Stimulated activated naive CD8-positive, alpha-beta T cell treated with anti-CD3 and anti-CD28 coated beads, Interleukin-15, amount 100 ng/mL, for 72 hours (primary cell): ENCODE results near the gene CCDC69.
"Not testable (repeated sequence)": the region's sequence is repeated elsewhere in the genome, so short reads cannot be mapped to it uniquely, and the experiment has no call there.

Experiments
- ATAC-seq: fragments of 150-1000 bp; cut with Tn5 transposase; 2 replicates; pipeline ENCODE4 v1.10.0; 2021; ENCODE audit warnings: mild to moderate bottlenecking, moderate library complexity
- DNase-seq, 2 donors: peaks; one replicate each; pipeline ENCODE4 v3.0.0; 2021 to 2022
- H3K27ac Mint-ChIP-seq, 2 donors: one replicate each; pipeline ENCODE4 v1.8.0; 2022; ENCODE audit warnings: mild to moderate bottlenecking in 2 of 2, mixed read lengths in 2 of 2, moderate library complexity in 2 of 2
- H3K27me3 Mint-ChIP-seq: one replicate; pipeline ENCODE4 v1.8.0; 2022; ENCODE audit warnings: mixed read lengths
- H3K4me1 Mint-ChIP-seq: one replicate; pipeline ENCODE4 v1.8.0; 2022; ENCODE audit warnings: mild to moderate bottlenecking, mixed read lengths
- H3K4me3 Mint-ChIP-seq, 2 donors: one replicate each; pipeline ENCODE4 v1.8.0; 2022; ENCODE audit warnings: mild to moderate bottlenecking in 2 of 2, mixed read lengths in 2 of 2, moderate library complexity in 1 of 2
- H3K9me3 Mint-ChIP-seq, 2 donors: one replicate each; pipeline ENCODE4 v1.8.0; 2022; ENCODE audit warnings: mixed read lengths in 2 of 2

CCDC69 gene

DNA sequence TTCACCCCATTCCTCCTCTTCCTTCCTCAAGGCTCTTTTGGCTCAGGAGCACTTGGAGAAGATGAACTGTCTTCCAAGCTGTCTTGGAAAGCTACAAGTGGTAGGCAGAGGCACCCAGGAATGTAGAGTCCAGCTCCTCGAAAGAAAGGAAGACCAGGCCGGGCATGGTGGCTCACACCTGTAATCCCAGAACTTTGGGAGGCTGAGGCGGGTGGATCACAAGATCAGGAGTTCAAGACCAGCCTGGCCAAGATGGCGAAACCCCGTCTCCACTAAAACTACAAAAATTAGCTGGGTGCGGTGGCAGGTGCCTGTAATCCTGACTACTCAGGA is 11.3 kb upstream of the CCDC69 start:
- not testable (repeated sequence) for DNase-seq, H3K9me3 Mint-ChIP-seq, H3K27me3 Mint-ChIP-seq, ATAC-seq
- Mint-ChIP-seq H3K27ac (peak overlapping the region; percentile 33 to 34), H3K4me1 (peaks cover 27% of the 10 kb centered on the region), H3K4me3 (peak overlapping the region in 1 of 2 donors; percentile 2)

DNA sequence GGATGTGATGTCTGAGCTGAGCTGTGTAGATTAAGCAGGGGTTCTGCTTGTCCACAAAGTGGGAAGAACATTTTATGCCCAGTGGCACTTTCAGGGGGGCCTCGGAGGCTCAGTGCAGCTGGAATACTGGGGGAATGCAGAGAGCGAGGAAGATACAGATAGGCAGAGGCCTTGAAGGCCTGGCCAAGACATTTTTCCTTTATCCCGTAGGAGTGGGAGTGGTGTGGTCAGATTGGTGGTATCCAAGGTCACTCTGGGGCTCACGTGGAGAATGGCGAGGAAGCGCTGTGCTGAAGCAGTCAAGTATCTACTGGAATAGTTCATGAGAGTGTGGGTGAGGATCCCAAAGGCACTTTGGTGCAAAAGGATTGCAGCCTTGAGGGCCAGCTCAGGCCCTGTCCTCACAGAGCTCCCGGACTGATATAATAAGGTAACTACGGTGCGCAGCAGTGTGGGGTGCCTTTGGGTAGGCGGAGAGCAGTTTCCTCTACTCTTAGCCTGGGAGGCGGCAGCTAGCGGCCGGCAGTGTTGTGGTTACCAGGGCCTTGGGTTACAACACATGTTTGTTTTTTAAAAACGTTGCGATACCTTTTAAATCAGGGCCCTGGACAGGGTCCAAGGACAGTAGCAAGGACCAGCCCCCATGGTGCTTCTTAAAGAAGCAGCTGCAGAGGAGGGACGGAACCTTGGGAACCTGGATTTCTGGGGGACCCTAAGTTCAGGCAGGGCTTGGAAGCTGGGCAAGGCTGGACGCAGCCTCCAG is 10.8 kb upstream of the CCDC69 start:
- no peaks in the 10 kb centered on the region for H3K27me3 Mint-ChIP-seq
- peaks cover 27% of the 10 kb centered on the region for H3K4me1 Mint-ChIP-seq
- peak overlapping the region; percentile 2 to 26 for H3K4me3 Mint-ChIP-seq
- no peaks in the 10 kb centered on the region for H3K9me3 Mint-ChIP-seq
- ATAC-seq = peak; percentile 81
- DNase-seq = peak in 1 of 2 donors; percentile 31
- peak overlapping the region; percentile 33 to 34 for H3K27ac Mint-ChIP-seq

DNA sequence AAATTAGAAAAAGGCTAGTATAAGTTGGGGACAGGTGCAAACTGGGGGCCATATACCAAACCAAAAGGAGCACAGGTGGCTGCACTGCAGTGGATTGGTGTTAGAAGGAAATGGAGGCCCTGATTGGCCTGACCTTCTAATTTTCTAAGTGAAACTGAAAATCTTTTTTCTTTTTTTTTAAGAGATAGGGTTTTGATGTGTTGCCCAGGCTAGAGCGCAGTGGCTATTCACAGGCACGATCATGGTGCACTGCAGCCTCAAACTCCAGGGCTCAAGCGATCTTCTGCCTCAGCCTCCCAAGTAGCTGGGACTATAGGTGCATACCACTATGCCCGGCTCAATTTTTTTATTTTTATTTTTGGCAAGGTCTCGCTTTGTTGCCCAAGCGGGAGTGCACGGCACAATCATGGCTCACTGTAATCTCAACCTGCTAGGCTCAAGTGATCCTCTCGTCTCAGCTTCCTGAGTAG is 9.8 kb upstream of the CCDC69 start:
- ATAC-seq = no peak
- no peaks in the 10 kb centered on the region for H3K27me3 Mint-ChIP-seq

DNA sequence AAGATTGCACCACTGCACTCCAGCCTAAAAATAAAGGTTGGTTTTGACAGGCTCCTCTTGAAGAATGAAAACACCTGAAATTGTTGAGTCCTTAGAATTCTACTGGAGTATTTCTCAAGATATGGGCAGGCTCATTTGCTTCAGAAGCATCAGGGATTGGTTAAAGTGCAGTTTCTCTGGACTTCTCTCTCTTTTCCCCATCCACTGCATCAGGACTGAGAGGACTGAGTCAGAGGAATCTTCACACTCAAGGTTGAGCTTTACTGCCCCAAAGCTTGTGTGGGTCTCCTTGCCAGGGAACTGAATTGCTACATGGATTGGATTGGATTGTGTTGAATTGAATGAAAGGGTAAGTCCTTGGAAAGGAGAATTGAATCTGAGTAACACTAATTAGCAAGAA is 7.5 kb upstream of the CCDC69 start:
- Mint-ChIP-seq H3K4me1 (peaks cover 27% of the 10 kb centered on the region), H3K27me3 (no peaks in the 10 kb centered on the region), H3K9me3 (no peaks in the 10 kb centered on the region), H3K4me3 (no peak overlapping the region), H3K27ac (no peak overlapping the region)
- DNase-seq (no peak), ATAC-seq (no peak)

More for the DNA sequence above, 9.8 kb upstream of the CCDC69 start:
- Mint-ChIP-seq H3K4me1 (peaks cover 27% of the 10 kb centered on the region), H3K4me3 (no peak overlapping the region), H3K27ac (no peak overlapping the region), H3K9me3 (no peaks in the 10 kb centered on the region)
- no peak for DNase-seq

DNA sequence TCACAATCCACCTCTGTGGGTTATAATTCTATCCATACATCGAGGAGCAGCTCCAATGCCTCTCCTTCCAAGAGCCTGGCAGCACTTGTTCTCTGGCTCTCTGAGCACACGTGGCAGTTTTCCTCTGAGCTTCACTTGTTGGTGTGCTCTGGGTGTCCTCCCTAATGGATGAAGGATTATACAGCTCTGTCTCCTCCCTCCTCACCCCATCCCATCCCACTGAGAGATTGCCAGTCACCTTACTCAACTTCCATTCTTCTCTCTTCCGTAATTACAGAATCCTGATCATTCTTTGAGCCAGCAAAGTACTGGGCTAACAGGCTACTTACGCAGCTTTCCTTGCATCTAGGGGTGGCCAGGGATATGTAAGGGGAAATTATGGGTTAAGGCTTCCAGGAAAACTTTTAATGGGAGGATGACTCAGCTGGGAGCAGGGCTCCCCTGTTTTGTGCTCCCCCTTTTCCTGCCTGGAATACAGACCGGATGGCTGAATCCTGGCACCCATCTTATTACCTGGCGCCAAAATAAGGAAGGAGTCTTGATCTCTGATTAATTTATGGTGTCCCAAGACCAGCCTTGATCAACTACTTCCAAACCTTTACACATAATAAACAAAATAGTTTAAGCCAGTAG is 6.3 kb upstream of the CCDC69 start:
- Mint-ChIP-seq H3K27me3 (no peaks in the 10 kb centered on the region), H3K4me3 (no peak overlapping the region), H3K27ac (no peak overlapping the region), H3K4me1 (peaks cover 26% of the 10 kb centered on the region), H3K9me3 (no peaks in the 10 kb centered on the region)
- DNase-seq = no peak
- no peak for ATAC-seq

DNA sequence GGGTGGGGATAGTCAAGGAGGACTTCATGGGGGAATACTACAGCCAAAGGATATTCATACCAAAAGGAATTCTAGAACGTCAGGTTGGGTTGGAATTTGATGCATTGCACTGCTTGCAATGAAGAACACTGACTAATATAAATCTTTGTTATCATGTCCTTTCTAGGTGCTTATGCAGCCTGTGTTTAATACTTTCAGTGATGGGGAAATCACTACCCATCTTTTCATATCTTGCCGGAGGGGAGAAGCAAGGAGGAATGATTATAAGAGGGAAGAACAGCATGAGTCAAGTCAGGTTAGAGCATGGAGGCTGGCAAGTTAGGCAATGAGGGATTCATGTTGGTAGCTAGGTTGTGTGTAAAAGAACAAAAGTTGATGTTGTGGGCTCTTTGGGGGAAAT is 5.1 kb upstream of the CCDC69 start:
- H3K9me3 Mint-ChIP-seq = no peaks in the 10 kb centered on the region

DNA sequence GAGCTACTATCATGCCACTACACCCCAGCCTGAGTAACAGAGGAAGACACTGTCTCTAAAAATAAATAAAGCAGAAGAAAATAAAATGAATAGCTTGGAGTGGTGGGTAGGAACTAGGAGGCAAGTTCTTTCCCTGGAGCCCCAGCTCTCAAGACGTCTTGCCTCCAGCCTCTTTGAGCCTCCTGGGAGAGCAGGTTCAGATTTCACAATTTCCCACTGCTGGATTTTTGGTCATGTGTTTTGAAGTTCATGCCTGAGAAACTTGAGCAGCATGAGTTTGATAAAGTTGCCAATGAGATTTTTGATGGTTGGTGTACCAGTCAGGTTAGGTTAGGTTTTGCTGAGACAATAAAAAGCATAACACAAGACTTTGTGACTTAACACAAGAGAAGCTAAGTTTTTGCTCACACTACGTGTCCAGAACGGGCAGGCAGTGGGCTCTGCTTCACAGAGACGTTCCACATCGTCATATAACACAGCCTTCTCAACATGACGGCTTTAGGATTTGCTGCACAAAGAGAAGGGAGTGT is 4.1 kb upstream of the CCDC69 start:
- no peaks in the 10 kb centered on the region for H3K9me3 Mint-ChIP-seq
- H3K4me3 Mint-ChIP-seq = no peak overlapping the region
- H3K4me1 Mint-ChIP-seq = peaks cover 14% of the 10 kb centered on the region
- ATAC-seq (no peak), DNase-seq (no peak)
- no peak overlapping the region for H3K27ac Mint-ChIP-seq
- no peaks in the 10 kb centered on the region for H3K27me3 Mint-ChIP-seq

More for the DNA sequence above, 5.1 kb upstream of the CCDC69 start:
- no peak for DNase-seq
- Mint-ChIP-seq H3K27ac (no peak overlapping the region), H3K27me3 (no peaks in the 10 kb centered on the region), H3K4me1 (peaks cover 24% of the 10 kb centered on the region), H3K4me3 (no peak overlapping the region)
- ATAC-seq = no peak

DNA sequence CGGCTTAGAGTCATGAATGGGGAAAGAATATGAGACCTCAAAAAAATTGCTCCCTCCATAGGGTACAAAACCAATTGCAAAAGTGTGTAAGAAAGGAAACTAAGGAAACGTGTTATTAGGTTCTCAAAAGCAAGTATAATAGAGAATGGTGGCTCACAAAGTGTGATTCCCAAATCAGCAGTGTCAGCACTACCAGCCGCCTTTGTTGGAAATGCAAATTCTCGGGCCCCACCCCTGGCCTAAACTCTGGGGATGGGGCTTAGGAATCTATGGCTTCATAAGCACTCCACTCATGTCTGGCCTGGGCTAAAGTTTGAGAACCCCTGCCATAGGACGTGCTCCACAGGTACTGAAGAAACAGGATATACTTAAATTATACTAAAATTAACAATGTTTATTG is 1.6 kb upstream of the CCDC69 start:
- Mint-ChIP-seq H3K27me3 (no peaks in the 10 kb centered on the region), H3K4me3 (peak overlapping the region in 1 of 2 donors; percentile 18), H3K9me3 (no peaks in the 10 kb centered on the region), H3K27ac (no peak overlapping the region), H3K4me1 (peaks cover 39% of the 10 kb centered on the region)
- DNase-seq (no peak), ATAC-seq (no peak)

DNA sequence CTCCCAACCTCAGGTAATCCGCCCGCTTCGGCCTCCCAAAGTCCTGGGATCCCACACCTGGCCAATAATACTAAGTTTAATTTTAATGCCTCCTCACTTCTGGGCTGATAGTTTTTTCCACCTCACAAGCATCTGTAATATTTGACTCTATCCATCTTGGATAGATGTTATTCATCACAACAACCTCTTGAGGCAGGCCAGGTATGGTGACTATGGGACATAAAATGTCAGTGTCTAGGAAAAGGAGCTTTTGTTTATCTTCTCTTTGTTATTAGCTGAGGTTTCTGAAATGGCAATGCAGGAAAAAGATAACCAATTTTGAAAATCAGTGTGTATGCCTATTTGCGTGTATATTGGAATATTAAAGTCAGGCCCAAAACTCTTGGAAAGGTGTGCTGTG is 1.2 kb upstream of the CCDC69 start:
- Mint-ChIP-seq H3K9me3 (no peaks in the 10 kb centered on the region), H3K4me3 (peak overlapping the region; percentile 18 to 50), H3K27ac (peak overlapping the region; percentile 35 to 72), H3K4me1 (peaks cover 43% of the 10 kb centered on the region), H3K27me3 (no peaks in the 10 kb centered on the region)
- ATAC-seq (no peak), DNase-seq (no peak)

DNA sequence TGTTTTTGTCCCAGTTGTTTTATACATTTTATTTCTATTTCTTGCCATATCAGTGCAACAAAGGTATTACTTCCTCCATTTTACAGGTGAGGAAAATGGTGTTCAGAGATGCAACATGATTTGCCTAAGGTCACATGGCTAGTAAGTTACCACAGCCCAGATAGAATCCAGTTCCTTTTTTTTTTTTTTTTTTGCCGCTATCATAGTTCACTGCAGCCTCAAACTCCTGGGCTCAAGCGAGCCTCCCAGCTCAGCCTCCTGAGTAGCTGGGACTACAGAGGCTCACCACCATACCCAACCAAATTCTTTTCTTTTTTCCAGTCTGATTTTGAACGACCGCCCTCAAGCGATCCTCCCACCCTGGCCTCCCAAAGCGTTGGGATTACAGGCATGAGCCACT is 480 bp upstream of the CCDC69 start:
- Mint-ChIP-seq H3K9me3 (no peaks in the 10 kb centered on the region), H3K27me3 (no peaks in the 10 kb centered on the region), H3K4me1 (peaks cover 50% of the 10 kb centered on the region), H3K4me3 (peak overlapping the region; percentile 82 to 95), H3K27ac (peak overlapping the region; percentile 54 to 85)
- no peak for DNase-seq
- no peak for ATAC-seq

DNA sequence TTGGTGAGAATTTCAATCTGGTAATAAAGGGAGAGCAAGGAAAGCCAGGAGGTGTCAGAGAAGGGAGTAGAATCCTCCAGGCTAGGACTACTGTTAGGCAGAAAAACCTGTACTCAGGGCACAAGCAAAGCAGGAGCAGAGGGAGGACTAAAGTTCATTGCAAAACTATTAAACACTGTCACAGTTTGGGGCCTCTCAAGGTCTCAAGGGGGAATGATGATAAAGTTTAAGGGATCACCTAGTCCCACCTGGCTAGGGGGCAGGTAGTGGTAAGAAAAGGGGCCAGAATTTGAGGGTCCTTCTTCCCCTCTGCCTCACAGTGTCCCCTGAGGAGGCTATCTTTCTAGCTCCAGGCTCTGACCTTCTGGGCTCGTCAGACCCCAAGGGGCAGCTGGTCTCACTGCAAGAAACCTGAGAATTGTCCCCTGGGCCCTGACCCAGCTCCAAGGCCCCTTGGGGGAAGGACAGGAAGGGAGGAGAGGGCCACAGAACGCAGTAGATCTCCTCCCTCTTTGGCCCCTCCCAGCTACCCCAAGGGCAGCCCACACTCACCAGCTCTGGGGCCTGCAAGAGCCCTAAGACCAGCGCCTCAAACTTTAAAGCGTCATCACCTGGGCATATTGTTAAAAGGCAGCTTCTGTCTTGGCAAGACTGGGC is 974 bp downstream of the CCDC69 start:
- no peaks in the 10 kb centered on the region for H3K27me3 Mint-ChIP-seq

DNA sequence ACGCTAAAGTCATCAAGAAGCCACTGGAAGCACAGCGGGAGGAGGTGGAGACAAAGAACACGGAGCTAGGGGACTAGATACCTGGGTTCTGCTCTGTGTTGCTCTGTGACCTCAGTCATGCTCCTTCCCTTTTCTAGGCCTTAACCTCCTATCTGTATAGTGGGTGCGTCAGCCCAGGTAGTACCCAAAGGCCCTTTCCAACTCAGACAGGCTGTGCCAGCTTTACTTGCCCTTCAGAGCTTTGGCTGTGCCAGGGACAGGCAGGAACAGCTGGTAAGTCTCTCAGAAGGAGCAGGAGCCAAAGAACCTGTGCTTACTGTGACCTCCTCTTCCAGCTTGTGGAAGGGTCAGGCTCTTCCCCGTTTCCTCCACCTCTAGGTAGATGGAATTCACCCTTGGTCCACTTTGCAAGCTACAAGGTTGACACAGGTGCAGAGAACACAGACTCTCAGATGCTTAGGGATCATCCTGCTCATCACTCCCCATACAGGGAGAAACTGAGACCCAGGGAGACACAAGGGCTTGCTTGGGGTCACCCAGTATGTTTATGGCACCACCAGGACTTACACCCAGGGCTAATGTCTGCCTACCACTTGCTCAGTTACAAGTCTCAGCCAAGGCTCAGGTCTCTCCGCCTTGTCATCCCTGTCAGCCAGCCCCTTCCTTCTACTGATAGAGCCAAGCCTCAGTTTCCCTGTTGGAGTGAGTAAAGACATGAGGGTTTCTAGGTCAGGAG is 1.7 kb downstream of the CCDC69 start:
- H3K4me1 Mint-ChIP-seq = peaks cover 71% of the 10 kb centered on the region
- H3K27me3 Mint-ChIP-seq = no peaks in the 10 kb centered on the region
- peak overlapping the region; percentile 82 to 95 for H3K4me3 Mint-ChIP-seq
- H3K9me3 Mint-ChIP-seq = no peaks in the 10 kb centered on the region
- DNase-seq (no peak), ATAC-seq (peak; percentile 45)
- H3K27ac Mint-ChIP-seq = peak overlapping the region; percentile 54 to 92

More for the DNA sequence above, 974 bp downstream of the CCDC69 start:
- Mint-ChIP-seq H3K9me3 (no peaks in the 10 kb centered on the region), H3K4me3 (peak overlapping the region; percentile 82 to 95), H3K4me1 (peaks cover 65% of the 10 kb centered on the region), H3K27ac (peak overlapping the region; percentile 54 to 92)
- ATAC-seq = peak; percentile 82
- DNase-seq = peak in 1 of 2 donors; percentile 65

DNA sequence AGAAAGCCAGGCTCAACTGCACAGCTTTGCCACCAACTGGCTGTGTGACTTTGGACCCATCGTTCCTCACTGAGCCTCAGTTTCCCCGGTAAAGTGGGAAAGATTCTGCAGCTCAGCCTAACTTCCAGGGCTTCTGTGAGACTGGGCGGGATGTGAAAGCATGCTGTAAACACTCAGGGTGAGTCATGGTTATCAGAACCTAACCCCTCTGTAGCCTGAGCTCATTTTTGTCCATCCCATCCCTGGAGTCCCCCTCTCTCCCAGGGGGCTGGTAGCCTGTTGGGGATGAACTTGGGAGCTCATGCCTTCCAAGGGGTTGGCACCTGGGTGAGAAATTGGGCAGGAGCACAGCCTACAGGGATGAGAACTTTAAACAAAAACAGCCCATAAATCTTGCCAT is 2.3 kb downstream of the CCDC69 start:
- peak overlapping the region; percentile 54 to 92 for H3K27ac Mint-ChIP-seq
- H3K27me3 Mint-ChIP-seq = no peaks in the 10 kb centered on the region
- H3K4me3 Mint-ChIP-seq = peak overlapping the region; percentile 82 to 95
- peaks cover 77% of the 10 kb centered on the region for H3K4me1 Mint-ChIP-seq
- no peaks in the 10 kb centered on the region for H3K9me3 Mint-ChIP-seq
- ATAC-seq (peak; percentile 48), DNase-seq (no peak)

DNA sequence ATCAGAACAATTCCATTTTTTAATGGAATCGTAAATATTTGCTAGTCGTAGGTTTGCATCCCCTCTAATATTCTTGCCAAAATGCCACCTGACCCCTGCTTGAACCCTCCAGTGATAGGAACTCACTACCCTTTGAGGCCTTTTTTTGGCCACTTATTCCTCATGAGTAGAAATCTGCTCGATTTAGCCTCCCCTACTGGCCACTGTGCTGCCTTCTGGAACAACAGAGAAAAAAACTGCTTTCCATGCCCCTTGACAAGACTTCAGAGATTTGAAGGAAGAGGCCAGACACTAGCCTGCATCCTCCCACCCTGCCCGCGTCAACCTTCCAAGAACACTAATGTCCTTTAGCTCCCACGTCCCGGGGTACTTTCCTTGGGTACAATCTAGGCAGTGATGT is 4.1 kb downstream of the CCDC69 start:
- peaks cover 86% of the 10 kb centered on the region for H3K4me1 Mint-ChIP-seq
- no peak overlapping the region for H3K27ac Mint-ChIP-seq
- peak overlapping the region; percentile 6 to 12 for H3K4me3 Mint-ChIP-seq
- DNase-seq = no peak
- no peak for ATAC-seq
- no peaks in the 10 kb centered on the region for H3K27me3 Mint-ChIP-seq
- no peaks in the 10 kb centered on the region for H3K9me3 Mint-ChIP-seq

DNA sequence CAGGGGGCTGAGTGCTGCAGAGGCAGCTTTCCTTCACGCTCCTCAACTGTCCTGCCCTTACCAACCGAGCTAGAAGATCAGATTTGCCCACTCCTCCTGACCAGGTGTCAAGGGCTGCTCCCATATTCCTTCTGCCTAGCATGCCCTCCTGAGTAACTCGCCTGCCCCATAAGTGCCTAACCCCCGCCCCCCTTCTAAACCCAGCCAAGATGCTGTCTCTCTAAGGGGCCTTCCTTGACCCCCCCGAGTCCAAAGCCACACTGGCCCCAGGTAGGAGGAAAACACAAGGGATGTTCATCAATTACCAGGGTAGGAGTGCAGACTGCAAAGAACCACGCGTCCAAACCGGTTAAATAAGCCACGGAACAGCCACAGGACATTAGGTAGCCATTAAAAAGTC is 4.8 kb downstream of the CCDC69 start:
- Mint-ChIP-seq H3K27me3 (no peaks in the 10 kb centered on the region), H3K27ac (peak overlapping the region in 1 of 2 donors; percentile 85), H3K4me3 (peak overlapping the region; percentile 17 to 30), H3K4me1 (peaks cover 86% of the 10 kb centered on the region), H3K9me3 (no peaks in the 10 kb centered on the region)
- no peak for ATAC-seq
- DNase-seq = no peak
